CD14-positive monocyte (primary cell): ENCODE results near the gene CBX6. TPM values are rescaled to one million over a fixed set of nuclear protein-coding genes. Genes with fewer than 3 reads are reported as not detected.
"Not testable (repeated sequence)": the region's sequence is repeated elsewhere in the genome, so short reads cannot be mapped to it uniquely, and the experiment has no call there.

ENCODE experiments used
- DNase-seq, 3 donors: peaks; one replicate each; pipeline ENCODE4 v3.0.0-alpha.2; 2011 to 2022
- H2AFZ ChIP-seq: 2 replicates; pipeline ENCODE4 v1.6.0; 2012; ENCODE audit warnings: mild to moderate bottlenecking, low read depth, low read length, inconsistent platforms; ENCODE audit not compliant: insufficient read depth, poor library complexity, severe bottlenecking
- H3K27ac ChIP-seq, 2 donors: 1 replicate in 1 of 2; 2 replicates in 1 of 2; pipeline ENCODE4 v1.5.1; 2012 to 2013; ENCODE audit warnings: low read length in 2 of 2, control low read depth in 1 of 2, inconsistent platforms in 1 of 2, low read depth in 1 of 2, mild to moderate bottlenecking in 1 of 2
- H3K27me3 ChIP-seq, 2 donors: one replicate each; pipeline versions ENCODE4 v1.6.0 to v1.6.1; 2011 to 2013; ENCODE audit warnings: low read length in 2 of 2; ENCODE audit not compliant: control insufficient read depth in 2 of 2, insufficient read depth in 2 of 2
- H3K36me3 ChIP-seq, 2 donors: replicated peaks in 1 of 2; 1 replicate in 1 of 2; 2 replicates in 1 of 2; pipeline versions ENCODE4 v1.5.1 to v1.6.1; 2012 to 2013; ENCODE audit warnings: low read length in 2 of 2, control low read depth in 1 of 2, inconsistent platforms in 1 of 2, mild to moderate bottlenecking in 1 of 2; ENCODE audit not compliant: insufficient read depth in 2 of 2, control insufficient read depth in 1 of 2
- H3K4me1 ChIP-seq, 2 donors: 1 replicate in 1 of 2; 2 replicates in 1 of 2; pipeline versions ENCODE4 v1.5.1 to v1.6.1; 2012 to 2013; ENCODE audit warnings: low read length in 2 of 2, control low read depth in 1 of 2, inconsistent platforms in 1 of 2, mild to moderate bottlenecking in 1 of 2, moderate library complexity in 1 of 2; ENCODE audit not compliant: insufficient read depth in 2 of 2, control insufficient read depth in 1 of 2
- H3K4me2 ChIP-seq: replicated peaks from 2 replicates; pipeline ENCODE3; 2012; ENCODE audit warnings: low read length, moderate library complexity, mild to moderate bottlenecking; ENCODE audit not compliant: poor library complexity, severe bottlenecking; ENCODE audit errors: extremely low read depth
- H3K4me3 ChIP-seq, 3 experiments: fragments of 200-600 bp in 1 of 3; sonication (generic) in 1 of 3; replicated peaks in 1 of 3; 1 replicate in 2 of 3; 2 replicates in 1 of 3; pipeline ENCODE4 v1.5.1; 2011 to 2013; ENCODE audit warnings: low read length in 3 of 3, mild to moderate bottlenecking in 3 of 3, control low read depth in 2 of 3, low read depth in 2 of 3, inconsistent platforms in 1 of 3, moderate library complexity in 1 of 3
- H3K79me2 ChIP-seq: 2 replicates; pipeline ENCODE4 v1.6.0; 2012; ENCODE audit warnings: mild to moderate bottlenecking, control low read depth, inconsistent platforms, low read length, moderate library complexity; ENCODE audit not compliant: insufficient read depth
- H3K9ac ChIP-seq: 2 replicates; pipeline ENCODE4 v1.6.0; 2017; ENCODE audit warnings: low read length, mild to moderate bottlenecking; ENCODE audit not compliant: insufficient read depth, poor library complexity, severe bottlenecking
- H3K9me3 ChIP-seq, 2 donors: replicated peaks in 1 of 2; 1 replicate in 1 of 2; 2 replicates in 1 of 2; pipeline versions ENCODE4 v1.5.1 to v1.6.1; 2012 to 2013; ENCODE audit warnings: low read length in 2 of 2, control low read depth in 1 of 2; ENCODE audit not compliant: control insufficient read depth in 1 of 2, insufficient read depth in 1 of 2
- H4K20me1 ChIP-seq: 2 replicates; pipeline ENCODE4 v1.6.0; 2012; ENCODE audit warnings: mild to moderate bottlenecking, low read length, control low read depth, moderate library complexity; ENCODE audit not compliant: insufficient read depth
- H3K27ac Mint-ChIP-seq, 7 donors: one replicate each; pipeline ENCODE4 v1.8.0; 2020; ENCODE audit warnings: mild to moderate bottlenecking in 7 of 7, mixed read lengths in 7 of 7, moderate library complexity in 6 of 7, inconsistent platforms in 2 of 7
- H3K27me3 Mint-ChIP-seq, 3 donors: one replicate each; pipeline ENCODE4 v1.8.0; 2021 to 2022; ENCODE audit warnings: low read depth in 3 of 3, mild to moderate bottlenecking in 3 of 3, mixed read lengths in 3 of 3, moderate library complexity in 3 of 3, inconsistent platforms in 1 of 3
- H3K36me3 Mint-ChIP-seq, 2 donors: one replicate each; pipeline ENCODE4 v1.8.0; 2020; ENCODE audit warnings: mixed read lengths in 2 of 2, inconsistent platforms in 1 of 2, mild to moderate bottlenecking in 1 of 2
- H3K4me1 Mint-ChIP-seq: one replicate; pipeline ENCODE4 v1.8.0; 2020; ENCODE audit warnings: mild to moderate bottlenecking, mixed read lengths
- H3K4me3 Mint-ChIP-seq, 2 donors: one replicate each; pipeline ENCODE4 v1.8.0; 2020; ENCODE audit warnings: mild to moderate bottlenecking in 2 of 2, mixed read lengths in 2 of 2, moderate library complexity in 1 of 2
- H3K9me3 Mint-ChIP-seq, 7 donors: one replicate each; pipeline ENCODE4 v1.8.0; 2020 to 2022; ENCODE audit warnings: mixed read lengths in 7 of 7, mild to moderate bottlenecking in 6 of 7, moderate library complexity in 6 of 7, inconsistent platforms in 2 of 7
- CTCF ChIP-seq: fragments of 200-600 bp; IDR thresholded peaks from one replicate; pipeline ENCODE4 v1.8.0; 2022; ENCODE audit warnings: antibody characterized with exemption, mild to moderate bottlenecking
- WGBS: methylation state at CpG from one replicate; pipeline ENCODE4 v1.1.5; 2013; ENCODE audit warnings: missing lambda C conversion rate; ENCODE audit not compliant: insufficient coverage; 5-methylcytosine and 5-hydroxymethylcytosine counted together
- intact Hi-C, 2 donors: fragments of 100-400 bp; cut with micrococcal nuclease; formaldehyde crosslinking; loops; one replicate each; pipeline versions ENCODE4 v1.15.0 to v1.15.1; 2023
- polyA plus RNA-seq, 3 donors: library from polyadenylated mRNA; depleted of rRNA in 1 of 3; unstranded in 2 of 3; stranded (reverse) in 1 of 3; fragments of 300-500 nt in 2 of 3; fragments of >200 nt in 1 of 3; fragmentation: Illumina TruSeq in 2 of 3; gene quantifications; 1 replicate in 2 of 3; 2 replicates in 1 of 3; pipeline ENCODE4 v1.2.3, GENCODE V29; 2012 to 2021

The CBX6 gene
- polyA plus RNA-seq, 3 donors: 2.1 to 26.7 (median 5.0) TPM

GRCh38 chr22:38906052-38906451 is 34.0 kb upstream of the CBX6 start:
- Histone ChIP-seq H3K4me1 (peaks cover 0 to 6% of the 10 kb centered on the region in 2 donors), H3K27me3 (no peaks in the 10 kb centered on the region), H3K9me3 (peaks cover 10% of the 10 kb centered on the region in 2 donors), H3K27ac (no peak overlapping the region), H3K9ac (no peak overlapping the region), H2AFZ (no peak overlapping the region), H4K20me1 (no peaks in the 10 kb centered on the region), H3K79me2 (no peaks in the 10 kb centered on the region), H3K4me2 (no peak overlapping the region), H3K4me3 (no peak overlapping the region), H3K36me3 (no peaks in the 10 kb centered on the region)
- H3K27ac Mint-ChIP-seq: no peak overlapping the region
- no peak for TF ChIP-seq CTCF
- H3K9me3 Mint-ChIP-seq: peaks cover 9 to 24% (median 16%) of the 10 kb centered on the region in 7 donors
- peaks cover 12% of the 10 kb centered on the region for H3K4me1 Mint-ChIP-seq
- peaks cover 6 to 14% (median 12%) of the 10 kb centered on the region in 3 donors for H3K27me3 Mint-ChIP-seq
- intact Hi-C loops: loop anchor here in 1 of 2 donors (10.0 kb wide), 1 partner anchor 219 kb away; no protein-coding TSS in a partner anchor
- H3K36me3 Mint-ChIP-seq: no peaks in the 10 kb centered on the region
- WGBS: no CpG with 5 or more reads among the region's 3 CpGs
- H3K4me3 Mint-ChIP-seq: no peak overlapping the region
- DNase-seq: no peak

DNA sequence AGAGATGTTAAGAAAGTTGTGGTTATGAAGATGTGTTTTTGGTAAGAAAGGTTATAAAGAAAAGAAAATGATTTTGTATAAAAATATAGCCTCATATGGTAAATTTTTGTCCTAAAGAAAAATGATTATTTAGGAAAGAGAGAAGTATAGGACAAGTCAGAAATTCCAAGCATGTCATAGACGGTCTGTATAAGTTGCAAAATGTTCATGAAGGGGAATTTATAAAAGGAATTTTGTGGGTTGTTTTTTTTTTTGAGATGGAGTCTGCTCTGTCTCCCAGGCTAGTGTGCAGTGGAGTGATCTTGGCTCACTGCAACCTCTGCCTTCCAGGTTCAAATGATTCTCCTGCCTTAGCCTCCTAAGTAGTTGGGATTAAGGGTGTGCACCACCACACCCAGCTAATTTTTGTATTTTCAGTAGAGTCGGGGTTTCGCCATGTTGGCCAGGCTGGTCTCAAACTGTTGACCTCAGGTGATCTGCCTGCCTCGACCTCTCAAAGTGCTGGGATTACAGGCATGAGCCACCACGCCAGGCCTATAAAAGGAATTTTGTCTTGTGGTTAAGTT is 32.1 kb upstream of the CBX6 start:
- H3K27ac Mint-ChIP-seq, H3K4me3 Mint-ChIP-seq: not testable (repeated sequence)

More for the DNA sequence above, 32.1 kb upstream of the CBX6 start:
- H3K27me3 Mint-ChIP-seq, H3K36me3 Mint-ChIP-seq, H3K27me3 ChIP-seq, H3K4me1 ChIP-seq, H3K36me3 ChIP-seq, H3K9ac ChIP-seq, H3K27ac ChIP-seq, H3K79me2 ChIP-seq, H4K20me1 ChIP-seq, H3K4me3 ChIP-seq, DNase-seq, H3K4me2 ChIP-seq, H2AFZ ChIP-seq: not testable (repeated sequence)
- Mint-ChIP-seq H3K4me1 (peaks cover 17% of the 10 kb centered on the region), H3K9me3 (peaks cover 9 to 24% (median 16%) of the 10 kb centered on the region in 7 donors)
- peaks cover 10% of the 10 kb centered on the region in 2 donors for H3K9me3 ChIP-seq
- 100% methylated on average over 1 of the region's 5 CpGs for WGBS
- intact Hi-C loops: loop anchor here in 1 of 2 donors (10.0 kb wide), 1 partner anchor 221 kb away; no protein-coding TSS in a partner anchor
